NOMO-1 treated with DMSO at 0.1 percent for 48 hours (cell line): Measurements from ENCODE around the gene WDR43.

Source experiments
- DNase-seq: peaks from one replicate; lab custom pipeline; 2025; ENCODE audit not compliant: unreplicated experiment; lab: John Stamatoyannopoulos, UW

Gene WDR43

DNA sequence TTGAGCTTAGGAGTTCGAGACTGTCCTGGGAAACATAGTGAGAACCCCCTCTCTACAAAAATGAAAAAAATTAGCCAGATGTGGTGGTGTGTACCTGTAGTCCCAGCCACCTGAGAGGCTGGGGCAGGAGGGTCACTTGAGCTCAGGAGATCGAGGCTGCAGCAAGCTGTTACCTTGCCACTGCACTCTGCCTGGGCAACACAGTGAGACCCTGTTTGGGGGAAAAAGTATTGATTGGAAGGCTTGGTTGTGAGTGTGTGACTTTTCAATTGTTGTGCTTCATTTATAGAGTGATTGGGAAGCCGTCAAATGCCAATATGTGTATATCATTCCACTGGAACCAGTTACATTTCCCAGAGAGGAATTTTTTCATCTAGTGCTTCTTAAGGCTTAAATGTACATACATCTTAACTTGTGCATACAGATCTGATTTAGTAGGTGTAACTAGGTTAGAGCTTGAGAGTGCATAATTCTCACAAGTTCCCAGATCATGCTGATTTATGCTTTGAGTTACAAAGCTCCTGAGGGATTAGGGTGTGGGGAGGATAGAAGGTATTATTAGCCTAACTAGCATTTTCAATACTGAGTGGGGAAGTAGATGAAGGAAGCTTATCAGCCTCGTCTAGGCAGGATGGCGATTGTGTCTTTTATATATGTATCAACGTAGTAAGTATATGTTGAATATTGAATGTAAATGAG lies 15.3 kb downstream of the WDR43 start:
- no peak for DNase-seq

DNA sequence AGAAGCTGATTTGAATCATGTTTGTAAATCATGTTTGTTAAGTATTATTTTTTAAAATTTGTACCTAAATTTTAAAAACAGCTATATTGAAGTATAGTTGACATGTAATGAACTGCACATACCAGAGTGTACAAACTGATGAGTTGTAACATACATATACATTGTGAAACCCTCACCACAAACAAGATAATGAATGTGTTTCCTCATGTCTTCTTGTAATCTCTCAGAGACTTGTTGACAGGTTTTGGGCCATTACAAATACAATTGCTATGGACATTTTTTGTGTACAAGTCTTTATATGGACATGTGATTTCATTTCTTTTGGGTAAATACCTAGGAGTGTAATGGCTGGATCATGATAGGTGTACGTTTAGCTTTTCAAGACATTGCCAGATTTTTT lies 21.5 kb downstream of the WDR43 start:
- DNase-seq: peak; percentile 6

- no peak for DNase-seq
Measured at GRCh38 chr2:28926847-28927246, 32.4 kb downstream of the WDR43 start.

- no peak for DNase-seq
Measured at GRCh38 chr2:28927469-28927868, 33.0 kb downstream of the WDR43 start.

DNA sequence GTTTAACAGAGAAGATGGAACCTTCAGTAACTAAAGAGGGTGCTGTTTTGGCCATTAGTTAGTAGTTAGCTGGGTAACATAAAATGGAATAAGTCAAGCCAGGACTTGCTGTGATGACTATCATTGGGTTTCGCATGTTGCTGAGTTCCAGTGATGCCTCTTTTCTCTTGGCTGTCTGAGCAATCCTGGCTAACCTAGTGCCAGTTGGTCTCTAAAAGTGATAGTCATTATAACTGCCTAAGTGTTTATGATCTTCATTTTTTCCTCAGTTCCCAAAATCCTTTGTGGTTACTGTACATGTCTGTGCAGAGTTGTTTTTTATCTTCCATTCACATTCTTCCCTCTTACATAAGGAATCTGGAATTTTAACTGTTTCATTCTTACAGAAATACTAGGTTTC lies 33.4 kb downstream of the WDR43 start:
- no peak for DNase-seq

DNA sequence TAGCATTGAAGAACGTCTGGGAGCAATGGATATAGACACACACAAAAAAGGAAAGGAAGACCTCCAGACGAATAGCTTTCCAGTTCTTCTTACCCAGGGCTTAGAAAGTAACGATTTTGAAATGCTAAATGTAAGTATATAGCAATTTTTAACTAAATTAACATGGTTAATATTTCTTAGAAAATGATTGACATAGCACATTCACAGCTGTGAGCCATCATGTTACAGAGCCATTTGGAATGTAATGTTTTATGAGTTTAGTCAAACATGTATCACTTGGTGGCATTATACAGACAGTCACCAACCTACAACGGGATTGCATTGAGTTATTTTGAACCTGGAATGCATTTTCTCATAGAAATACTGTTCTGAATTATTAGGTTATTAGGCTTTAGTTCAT lies 35.1 kb downstream of the WDR43 start:
- no peak for DNase-seq

DNA sequence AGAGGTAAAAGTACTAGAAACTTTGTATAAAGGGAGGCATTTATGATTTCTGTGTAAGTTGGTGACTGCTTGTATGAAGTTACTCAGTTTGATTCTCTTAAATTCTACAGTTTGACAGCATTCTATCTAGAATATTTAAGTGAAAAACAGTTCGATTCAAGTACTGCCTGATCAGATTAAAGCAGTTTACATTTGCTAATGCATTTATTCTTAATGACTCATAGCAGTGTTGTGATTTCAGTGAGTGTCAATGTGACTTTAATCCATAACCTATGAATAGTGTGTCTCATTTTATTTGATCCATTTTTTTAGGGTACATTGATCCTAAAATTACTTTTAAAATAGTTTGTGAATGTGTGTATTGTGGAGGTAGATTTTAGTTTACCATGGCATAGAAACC lies 35.7 kb downstream of the WDR43 start:
- no peak for DNase-seq

- DNase-seq: no peak
Measured at GRCh38 chr2:28934769-28935168, 40.3 kb downstream of the WDR43 start.

GRCh38 chr2:28941008-28941407 lies 46.5 kb downstream of the WDR43 start:
- DNase-seq: no peak

GRCh38 chr2:28944535-28945248 lies 50.2 kb downstream of the WDR43 start:
- DNase-seq: no peak

DNA sequence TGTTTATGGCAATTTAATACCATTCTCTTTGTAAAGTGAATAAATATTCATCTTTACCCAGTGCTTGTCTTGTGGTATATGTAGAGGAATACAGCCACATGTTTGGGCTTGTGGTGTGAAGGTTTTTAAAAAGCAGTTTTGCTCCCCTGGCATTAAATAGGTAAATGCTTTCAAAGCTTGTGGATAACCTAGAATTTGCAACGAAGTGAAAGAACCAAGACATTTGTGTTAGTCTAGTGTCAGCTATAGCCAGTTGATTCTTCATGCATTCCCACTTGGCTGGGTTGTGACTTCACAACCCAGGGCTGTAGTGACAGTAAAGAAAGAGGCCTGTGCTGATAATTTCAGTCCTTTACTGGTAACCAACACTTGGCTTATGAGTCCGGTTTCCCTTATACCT lies 53.7 kb downstream of the WDR43 start:
- DNase-seq: no peak

- DNase-seq: no peak
Measured at GRCh38 chr2:28949190-28949589, 54.7 kb downstream of the WDR43 start.

DNA sequence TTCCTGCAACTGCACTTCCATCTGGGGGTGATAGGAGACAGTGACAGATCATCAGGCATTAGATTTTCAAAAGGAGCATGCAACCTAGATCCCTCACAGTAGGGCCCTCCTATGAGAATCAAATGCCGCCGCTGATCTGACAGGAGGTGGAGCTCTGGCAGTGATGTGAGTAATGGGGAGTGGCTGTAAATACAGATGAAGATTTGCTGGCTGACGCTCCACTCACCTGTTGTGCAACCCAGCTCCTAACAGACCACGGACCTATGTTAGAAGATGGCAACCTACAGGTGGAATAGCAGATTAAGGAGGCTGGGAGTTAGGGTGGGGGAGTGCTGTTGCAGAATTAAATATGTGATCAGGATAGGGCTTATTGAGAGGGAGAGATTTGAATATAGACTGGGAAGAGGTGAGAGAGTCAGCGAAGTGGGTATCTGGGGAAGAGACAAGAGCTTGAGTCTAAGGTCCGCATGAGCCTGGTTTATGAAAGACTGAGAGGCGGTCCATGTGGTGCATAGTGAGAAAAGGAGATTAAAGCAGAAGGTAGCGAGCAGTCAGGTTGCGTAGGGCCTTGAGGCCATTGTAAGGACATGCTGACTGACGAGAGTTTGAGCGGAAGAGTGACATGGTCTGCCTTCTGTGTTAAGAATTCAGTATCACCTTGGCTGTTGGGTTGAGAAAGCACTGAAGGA lies 55.3 kb downstream of the WDR43 start:
- no peak for DNase-seq

DNA sequence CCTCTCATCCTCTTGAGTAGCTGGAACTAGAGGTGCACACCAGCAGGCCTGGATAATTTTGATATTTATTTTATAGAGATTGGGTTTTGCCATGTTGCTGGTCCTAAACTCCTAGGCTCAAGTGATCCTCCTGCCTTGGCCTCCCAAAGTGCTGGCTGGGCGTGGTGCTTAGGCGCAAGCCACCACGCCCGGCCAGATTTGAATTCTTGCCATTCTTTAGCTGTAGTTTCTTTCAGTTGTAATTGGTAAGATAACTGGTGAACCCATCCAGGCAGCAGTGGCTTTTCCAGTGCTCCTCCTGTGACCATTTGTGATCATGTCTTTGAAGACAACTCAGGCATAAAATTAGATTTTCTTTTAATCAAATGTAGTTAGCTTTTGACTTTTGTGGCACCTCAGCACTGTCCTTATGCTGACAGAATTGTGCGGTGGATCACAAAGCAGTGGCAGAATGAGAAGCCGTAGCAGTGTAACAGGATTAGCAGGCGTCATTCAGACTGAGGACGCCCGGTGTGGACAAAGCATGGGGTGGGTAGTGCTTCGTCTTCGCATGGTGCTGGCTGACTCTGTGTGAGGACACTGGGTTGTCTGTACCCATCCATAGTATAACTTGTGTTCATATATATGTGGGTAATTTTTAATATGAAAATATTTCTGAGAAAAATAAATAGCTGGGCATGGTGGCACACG lies 56.6 kb downstream of the WDR43 start:
- no peak for DNase-seq

DNA sequence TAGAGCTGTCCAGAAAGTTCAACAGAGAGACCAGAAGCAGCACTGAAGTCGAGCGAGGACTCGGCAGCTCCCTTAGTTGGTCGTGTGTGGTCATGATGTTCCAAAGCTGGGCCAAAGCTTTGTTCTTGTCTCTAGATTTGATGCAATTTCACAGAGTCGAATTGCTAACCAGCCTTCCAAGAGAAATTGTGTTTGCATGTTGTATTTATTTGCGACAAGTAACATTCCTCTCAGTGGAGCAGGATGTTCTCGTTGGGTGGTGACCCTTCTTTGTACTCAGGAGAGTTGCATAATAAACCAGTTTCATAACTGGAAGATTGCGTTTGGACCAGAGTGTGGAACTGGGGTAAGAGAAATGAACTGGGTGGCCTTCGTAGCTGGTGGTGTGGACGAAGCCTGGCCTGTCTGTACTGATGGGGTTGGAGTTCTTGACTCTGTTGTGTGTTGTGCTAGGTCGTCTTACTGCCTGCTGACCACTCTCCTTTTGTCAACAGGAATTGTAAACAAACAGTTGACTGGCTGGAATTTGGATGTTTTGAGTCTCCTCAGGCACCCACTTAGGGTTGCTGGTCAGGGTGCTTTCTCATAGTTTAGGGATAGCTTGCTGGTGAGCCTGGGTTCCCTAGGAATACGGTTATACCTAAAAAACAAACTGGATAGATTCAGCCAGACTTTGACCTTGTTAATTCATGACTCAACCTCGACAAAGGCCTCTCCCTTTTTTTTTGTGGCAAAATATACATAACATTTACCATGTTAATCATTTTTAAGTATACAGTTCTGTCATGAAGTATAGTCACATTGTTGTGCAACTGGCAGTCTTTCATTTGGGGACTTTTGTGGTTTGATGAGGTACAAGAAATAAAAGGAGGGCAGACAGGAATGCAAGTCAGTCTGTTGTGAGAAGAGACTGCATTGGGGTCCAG lies 57.7 kb downstream of the WDR43 start:
- DNase-seq: peak; percentile 60

- peak; percentile 43 for DNase-seq
Measured at GRCh38 chr2:28952836-28953211, 58.4 kb downstream of the WDR43 start.

GRCh38 chr2:28955467-28955866 lies 61.0 kb downstream of the WDR43 start:
- DNase-seq: no peak

DNA sequence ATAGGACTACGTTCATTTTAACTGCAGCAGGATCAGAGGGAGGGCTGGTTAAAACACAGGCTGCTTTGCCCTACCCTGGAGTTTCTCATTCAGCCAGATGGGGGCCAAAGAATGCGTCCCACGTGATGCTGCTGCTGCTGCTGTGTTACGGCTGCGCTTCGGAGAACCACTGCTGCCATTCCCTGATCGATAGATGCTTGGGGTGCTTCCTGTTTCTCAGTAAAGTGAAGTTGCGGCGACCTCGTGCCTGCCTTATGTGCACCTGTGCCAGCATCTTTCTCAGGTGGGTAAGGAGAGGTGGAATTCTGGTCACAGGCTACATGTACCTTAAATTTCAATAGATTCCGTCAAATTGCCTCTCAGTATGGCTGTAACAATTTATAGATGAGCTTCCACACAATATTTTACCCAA lies 62.0 kb downstream of the WDR43 start:
- DNase-seq: no peak

DNA sequence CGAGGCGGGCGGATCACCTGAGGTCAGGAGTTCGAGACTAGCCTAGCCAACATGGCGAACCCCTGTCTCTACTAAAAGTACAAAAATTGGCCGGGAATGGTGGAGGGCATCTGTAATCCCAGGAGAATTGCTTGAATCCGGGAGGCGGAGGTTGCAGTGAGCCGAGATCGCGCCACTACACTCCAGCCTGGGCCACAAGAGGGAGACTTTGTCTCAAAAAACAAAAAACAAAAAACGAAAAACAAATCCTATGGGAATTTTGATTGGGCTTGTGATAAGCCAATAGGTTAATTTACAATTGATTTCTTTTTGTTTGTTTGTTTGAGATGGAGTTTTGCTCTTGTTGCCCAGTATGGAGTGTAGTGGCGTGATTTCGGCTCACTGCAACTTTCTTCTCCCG lies 62.4 kb downstream of the WDR43 start:
- DNase-seq: no peak

DNA sequence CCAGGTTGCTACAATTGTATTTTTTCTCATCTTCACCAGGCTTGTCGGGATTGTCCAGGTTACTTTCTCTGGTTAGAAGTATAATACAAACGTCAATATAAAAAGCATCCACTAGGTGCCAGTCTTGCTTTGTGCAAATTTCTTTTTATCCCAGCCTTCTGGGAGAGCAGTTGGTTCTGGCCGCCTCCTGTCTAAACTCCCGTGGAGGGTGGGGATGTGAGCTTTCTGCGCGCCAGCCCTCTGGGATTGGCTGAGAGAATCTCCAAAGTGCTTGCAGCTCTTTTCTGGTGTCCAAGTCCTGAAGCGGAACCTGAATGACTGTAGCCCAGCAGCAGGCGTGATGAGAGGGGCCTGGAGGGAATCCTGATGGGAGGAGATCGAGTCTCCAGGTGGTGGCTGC lies 64.2 kb downstream of the WDR43 start:
- peak; percentile 33 for DNase-seq

DNA sequence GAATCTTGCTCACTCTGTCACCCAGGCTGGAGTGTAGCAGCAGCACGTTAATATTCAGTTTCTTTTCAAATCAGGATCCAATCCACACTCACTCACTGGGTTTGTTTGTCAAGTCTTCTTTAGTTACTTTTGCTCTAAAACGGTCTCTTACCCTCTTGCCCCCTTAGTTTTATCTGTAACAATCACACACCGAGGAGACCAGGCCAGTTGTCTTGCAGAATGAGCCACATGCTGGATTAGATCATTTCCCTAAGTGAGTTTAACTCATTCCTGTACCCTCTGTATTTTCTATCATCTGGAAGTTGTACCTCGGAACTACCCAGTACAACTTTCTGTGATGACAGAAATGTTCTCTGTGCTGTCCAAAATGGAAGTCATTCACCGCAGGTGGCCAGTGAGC lies 65.9 kb downstream of the WDR43 start:
- no peak for DNase-seq
